ENCODE results near the gene TPM1.

GRCh38 chr15:62994439-62994838, 48.1 kb upstream of the TPM1 start:
- TF ChIP-seq EZH2phosphoT487 (IDR thresholded peaks at IDR 0.05; ENCODE audit: insufficient read depth, low read depth), result no peak
- no peak for TF ChIP-seq EZH2 (IDR thresholded peaks at IDR 0.05; ENCODE audit: insufficient read depth, poor library complexity, severe bottlenecking)

All from GM23248 (cell line).